ENCODE measurements around the gene CD300H.

GRCh38 chr17:74527081-74527480, 40.2 kb downstream of the CD300H start:
- TF ChIP-seq USF1 (IDR thresholded peaks at IDR 0.05) (no peak), CEBPB (IDR thresholded peaks at IDR 0.05) (no peak), ZBTB7A (IDR thresholded peaks at IDR 0.05; ENCODE audit: low read depth) (no peak), TAF1 (IDR thresholded peaks at IDR 0.05; ENCODE audit: low read depth) (no peak), EP300 (IDR thresholded peaks at IDR 0.05; ENCODE audit: borderline replicate concordance) (no peak), TEAD4 (IDR thresholded peaks at IDR 0.05) (no peak), REST (IDR thresholded peaks at IDR 0.05; ENCODE audit: low read depth) (no peak), FOXM1 (IDR thresholded peaks at IDR 0.05; ENCODE audit: borderline replicate concordance, low read depth) (no peak), TCF12 (IDR thresholded peaks at IDR 0.05; ENCODE audit: low read depth) (no peak), NFIC (IDR thresholded peaks at IDR 0.05) (no peak), EGR1 (IDR thresholded peaks at IDR 0.05) (no peak), MAX (IDR thresholded peaks at IDR 0.05) (no peak), CREB1 (IDR thresholded peaks at IDR 0.05; ENCODE audit: low read depth) (no peak)

Data from Ishikawa (cell line).